Activated CD4-positive, alpha-beta T cell treated with anti-CD3 and anti-CD28 coated beads, Interleukin-2, amount 50 U/mL, for 48 hours (primary cell): ENCODE measurements around the gene AP1G1.
"Not testable (repeated sequence)": the region's sequence is repeated elsewhere in the genome, so short reads cannot be mapped to it uniquely, and the experiment has no call there.

Experiments used
- DNase-seq, 2 experiments: peaks; one replicate each; pipeline ENCODE4 v3.0.0-alpha.2; 2020

AP1G1 gene

DNA sequence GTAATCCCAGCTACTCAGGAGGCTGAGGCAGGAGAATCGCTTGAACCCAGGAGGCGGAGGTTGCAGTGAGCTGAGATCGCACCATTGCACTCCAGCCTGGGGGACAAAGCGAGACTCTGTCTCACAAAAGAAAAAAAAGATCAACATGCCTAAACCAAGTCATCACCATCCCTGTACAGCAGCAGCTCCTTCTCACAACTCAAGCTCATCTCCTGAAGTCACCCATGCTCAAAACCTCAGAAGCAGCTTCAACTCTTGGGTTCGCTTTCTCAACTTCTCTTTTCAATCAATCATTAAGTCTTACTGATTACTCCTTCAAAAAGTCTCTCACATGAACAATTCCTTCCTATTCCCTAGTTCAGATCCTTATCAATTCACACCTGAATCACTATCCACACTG lies 115.5 kb downstream of the AP1G1 start:
- no peak for DNase-seq

DNA sequence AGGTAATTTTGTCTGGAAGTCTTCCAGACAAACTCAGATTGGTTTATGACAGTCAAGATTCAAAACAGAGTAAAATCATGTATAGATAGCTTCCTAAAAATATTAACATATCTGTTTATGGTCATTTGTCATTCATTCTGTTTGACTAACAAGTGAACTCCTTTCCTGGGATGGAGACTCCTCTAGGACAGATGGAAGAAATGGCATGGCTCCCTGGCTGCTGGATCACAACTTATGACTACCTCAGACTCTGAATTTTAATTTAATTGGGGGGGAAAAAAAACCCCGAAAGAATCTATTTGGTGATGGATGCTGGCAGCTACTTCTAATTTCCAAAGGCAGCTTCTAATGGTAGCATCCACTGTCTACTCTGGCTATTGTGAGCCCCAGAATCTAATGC lies 118.7 kb downstream of the AP1G1 start:
- DNase-seq: no peak

DNA sequence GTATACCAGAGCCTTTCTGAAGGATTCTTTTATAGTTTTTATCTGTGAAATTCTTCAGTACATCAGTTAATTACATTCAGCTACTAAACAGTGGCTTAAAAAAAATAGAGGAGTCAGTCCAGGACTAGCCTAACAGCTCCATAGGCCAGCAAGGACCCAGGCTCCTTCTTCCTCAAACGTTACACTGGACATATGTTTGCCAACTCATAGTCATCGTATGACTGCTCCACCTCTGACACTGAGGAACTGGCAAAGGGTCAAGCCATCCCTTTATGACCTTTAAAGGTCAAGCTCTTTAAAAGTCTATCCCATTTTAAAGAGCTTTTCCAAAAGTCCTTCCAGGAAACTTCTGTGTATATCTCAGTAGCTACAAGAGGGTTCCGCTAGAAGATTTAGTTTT lies 120.8 kb downstream of the AP1G1 start:
- DNase-seq: no peak

DNA sequence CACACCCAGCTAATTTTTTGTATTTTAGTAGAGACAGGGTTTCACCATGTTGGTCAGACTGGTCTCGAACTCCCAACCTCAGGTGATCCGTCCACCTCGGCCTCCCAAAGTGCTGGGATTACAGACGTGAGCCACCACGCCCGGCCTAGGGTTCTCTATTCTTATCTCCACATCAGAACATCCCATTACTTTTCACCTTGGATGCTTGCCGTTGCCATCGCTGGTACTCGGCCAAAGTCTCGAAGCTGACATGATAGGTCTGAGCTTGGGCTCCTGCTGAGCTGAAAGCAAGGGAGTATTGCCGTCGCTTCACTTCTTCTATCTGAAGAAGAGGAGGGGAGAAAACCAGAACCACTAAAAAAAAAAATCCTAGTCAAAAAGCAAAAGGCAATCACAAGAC lies 124.4 kb downstream of the AP1G1 start:
- not testable (repeated sequence) for DNase-seq

DNA sequence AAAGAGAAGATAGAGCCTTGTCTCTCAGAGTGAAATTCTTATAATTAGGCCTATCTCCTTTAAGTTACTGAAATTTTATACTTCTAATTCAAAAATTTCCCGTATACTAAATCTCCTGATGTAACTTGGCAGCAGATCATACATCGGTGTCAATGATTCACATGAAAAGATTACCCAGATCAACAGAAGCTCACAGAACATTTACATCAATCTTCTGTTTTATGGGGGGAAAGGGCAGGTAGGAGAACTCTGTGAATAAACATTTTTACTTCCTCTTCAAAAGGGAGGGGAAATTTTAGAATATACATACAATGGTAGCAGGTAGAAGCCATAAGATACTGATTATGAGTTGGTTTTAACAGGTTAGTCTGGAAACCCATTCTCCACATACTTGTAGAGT lies 127.3 kb downstream of the AP1G1 start:
- no peak for DNase-seq
